GM12873 (cell line): ENCODE measurements around the gene BEST4.

Experiments used
- TF ChIP-seq, protein P1 (sequence below): IDR thresholded peaks from 2 replicates; pipeline ENCODE4 v1.5.1; 2012; ENCODE audit warnings: low read depth, mild to moderate bottlenecking, moderate library complexity, low read length, control low read depth; ENCODE audit not compliant: insufficient read depth; ENCODE audit errors: missing control alignments

Gene BEST4

DNA sequence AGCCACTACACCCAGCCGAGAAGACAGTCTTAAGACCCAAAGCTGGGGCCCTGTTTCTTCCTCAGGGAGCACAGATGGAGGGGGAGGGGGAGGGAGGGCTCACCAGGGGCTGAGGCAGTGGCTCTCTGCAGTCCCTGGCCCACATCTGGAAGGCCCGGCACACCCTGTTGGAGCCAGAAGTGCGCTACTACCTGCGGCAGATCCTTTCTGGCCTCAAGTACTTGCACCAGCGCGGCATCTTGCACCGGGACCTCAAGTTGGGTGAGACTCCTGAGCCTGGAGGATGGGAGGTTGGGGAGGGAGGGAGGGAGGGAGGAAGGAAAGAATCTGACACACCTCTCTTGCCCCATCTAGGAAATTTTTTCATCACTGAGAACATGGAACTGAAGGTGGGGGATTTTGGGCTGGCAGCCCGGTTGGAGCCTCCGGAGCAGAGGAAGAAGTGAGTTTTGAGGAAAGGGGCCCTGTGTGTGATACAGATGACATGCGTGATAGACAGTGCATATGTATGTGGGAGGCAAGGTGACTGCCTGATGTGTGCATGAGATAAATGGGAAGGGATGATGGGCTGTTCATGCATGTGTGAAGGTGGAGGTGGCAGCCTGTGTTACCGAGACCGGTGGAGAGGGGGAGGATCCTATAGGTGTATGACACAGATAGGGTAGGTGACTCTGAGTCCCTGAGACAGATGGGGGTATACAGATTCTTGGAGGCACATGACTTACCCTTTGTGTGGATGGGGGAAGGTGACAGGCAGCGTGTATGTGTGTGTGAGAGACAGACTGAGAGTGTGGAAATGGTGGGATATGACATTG, 13.7 kb upstream of the BEST4 start:
- TF ChIP-seq, protein P1, sequence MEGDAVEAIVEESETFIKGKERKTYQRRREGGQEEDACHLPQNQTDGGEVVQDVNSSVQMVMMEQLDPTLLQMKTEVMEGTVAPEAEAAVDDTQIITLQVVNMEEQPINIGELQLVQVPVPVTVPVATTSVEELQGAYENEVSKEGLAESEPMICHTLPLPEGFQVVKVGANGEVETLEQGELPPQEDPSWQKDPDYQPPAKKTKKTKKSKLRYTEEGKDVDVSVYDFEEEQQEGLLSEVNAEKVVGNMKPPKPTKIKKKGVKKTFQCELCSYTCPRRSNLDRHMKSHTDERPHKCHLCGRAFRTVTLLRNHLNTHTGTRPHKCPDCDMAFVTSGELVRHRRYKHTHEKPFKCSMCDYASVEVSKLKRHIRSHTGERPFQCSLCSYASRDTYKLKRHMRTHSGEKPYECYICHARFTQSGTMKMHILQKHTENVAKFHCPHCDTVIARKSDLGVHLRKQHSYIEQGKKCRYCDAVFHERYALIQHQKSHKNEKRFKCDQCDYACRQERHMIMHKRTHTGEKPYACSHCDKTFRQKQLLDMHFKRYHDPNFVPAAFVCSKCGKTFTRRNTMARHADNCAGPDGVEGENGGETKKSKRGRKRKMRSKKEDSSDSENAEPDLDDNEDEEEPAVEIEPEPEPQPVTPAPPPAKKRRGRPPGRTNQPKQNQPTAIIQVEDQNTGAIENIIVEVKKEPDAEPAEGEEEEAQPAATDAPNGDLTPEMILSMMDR: no peak

DNA sequence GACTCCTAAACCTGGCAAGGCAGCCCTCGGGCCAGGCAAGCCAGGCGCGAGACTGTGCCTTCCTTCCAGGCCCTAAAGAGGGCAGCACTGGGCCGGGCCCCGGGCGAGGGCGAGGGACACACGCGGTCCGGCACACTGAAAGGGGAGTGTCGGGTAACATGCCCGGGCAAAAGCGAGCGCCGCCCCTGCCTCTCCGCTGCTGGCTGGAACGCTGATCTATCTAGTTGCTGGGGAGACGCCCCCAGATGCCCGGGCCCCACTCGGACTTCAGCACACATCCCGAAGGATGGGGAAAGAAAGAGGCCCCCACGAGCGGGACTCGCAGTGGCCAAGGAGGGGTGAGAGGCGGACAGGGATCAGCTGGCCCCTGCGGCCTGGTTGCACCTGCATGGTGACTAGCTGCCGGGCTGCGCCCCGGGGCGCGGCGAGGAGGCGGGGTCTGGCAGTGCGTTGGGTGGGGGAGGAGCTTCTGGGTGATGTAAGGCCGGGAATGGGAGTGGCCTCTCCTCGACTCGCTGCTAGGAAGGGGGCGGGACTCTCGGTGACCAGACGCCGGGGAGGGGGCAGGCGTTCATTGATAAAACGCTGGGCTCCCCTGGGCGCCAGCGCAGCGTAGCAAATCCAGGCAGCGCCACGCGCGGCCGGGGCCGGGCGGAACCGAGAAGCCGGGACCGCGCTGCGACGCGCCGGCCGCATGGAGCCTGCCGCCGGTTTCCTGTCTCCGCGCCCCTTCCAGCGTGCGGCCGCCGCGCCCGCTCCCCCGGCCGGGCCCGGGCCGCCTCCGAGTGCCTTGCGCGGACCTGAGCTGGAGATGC, 12.0 kb upstream of the BEST4 start, which contains the start of gene PLK3:
PLK3 (plus strand) TSS at position 608 of the 815 bp plus-strand sequence; CDS start at position 695, 87 bp downstream.
- TF ChIP-seq, protein P1: peak; percentile 87

DNA sequence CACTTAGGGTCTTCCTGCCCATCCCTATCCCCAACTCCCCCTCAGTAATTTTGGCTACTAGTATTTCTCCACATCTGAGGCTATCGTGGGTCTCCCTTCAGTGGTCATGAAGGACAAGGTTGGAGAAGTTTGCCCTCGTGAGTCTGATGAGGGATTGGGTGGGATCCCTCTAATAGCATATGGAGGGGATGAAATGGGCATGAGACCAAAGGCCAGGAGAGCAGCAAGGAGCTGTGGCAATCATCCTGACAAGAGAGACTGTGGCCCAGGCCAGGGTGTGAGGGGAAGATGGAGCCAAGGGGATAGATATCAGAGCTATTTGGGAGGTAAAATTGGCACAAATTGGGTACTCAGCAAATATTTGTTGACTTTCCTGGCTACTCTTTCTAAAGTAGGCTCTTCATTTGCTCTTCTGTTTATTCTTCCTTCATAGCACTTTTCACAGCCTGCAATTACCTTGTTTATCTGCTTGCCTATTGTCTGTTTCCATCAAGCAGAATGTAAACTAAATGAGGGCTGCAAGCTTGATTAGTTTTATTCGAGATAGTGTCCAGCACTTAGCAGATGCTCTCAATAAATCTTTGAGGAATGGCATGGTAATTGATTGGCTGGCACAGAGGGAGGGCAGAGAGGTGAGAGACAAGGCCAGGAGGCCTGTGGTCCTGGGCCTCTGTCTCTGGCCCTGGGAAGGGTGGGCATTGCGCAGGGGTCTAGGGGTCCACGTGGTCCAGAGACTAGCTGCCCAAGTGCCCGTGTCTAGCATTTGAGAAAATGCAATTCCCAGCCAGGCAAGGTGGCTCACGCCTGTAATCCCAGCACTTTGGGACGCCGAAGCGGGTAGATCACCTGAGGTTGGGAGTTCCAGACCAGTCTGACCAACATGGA, 10.8 kb upstream of the BEST4 start:
- TF ChIP-seq, protein P1: no peak

DNA sequence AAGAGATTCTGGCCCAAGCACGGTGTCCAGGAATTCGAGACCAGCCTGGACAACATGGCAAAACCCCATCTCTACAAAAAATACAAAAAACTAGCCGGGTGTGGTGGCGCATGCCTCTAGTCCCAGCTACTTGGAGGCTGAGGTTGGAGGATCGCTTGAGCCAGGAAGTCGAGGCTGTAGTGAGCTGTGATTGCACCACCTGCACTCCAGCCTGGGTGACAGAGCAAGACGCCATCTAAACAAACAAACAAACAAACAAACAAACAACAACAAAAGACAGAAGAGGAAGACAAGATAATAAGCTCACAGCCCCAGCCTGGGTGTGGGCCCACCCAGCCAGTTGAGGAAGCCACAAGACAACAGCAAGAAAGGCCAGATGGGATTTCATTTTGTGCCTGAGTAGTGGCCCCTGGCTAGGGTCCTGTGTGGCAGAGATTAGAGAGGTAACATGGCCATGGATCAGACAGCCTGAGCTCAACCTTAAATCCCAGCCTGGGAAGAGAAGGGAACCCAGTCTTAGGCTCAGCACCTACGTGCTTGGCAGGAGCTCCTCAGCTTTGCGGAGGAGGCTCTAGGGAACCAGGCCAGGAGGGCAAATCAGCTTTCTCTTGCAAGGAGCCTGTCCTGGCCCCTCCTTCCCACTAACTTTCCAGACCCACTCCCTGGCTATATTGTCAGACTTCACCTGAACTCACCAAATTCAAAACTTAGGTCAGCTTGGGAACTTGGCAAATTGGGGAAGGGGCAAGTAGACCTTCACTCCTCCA, 4.9 kb upstream of the BEST4 start:
- TF ChIP-seq, protein P1: no peak

DNA sequence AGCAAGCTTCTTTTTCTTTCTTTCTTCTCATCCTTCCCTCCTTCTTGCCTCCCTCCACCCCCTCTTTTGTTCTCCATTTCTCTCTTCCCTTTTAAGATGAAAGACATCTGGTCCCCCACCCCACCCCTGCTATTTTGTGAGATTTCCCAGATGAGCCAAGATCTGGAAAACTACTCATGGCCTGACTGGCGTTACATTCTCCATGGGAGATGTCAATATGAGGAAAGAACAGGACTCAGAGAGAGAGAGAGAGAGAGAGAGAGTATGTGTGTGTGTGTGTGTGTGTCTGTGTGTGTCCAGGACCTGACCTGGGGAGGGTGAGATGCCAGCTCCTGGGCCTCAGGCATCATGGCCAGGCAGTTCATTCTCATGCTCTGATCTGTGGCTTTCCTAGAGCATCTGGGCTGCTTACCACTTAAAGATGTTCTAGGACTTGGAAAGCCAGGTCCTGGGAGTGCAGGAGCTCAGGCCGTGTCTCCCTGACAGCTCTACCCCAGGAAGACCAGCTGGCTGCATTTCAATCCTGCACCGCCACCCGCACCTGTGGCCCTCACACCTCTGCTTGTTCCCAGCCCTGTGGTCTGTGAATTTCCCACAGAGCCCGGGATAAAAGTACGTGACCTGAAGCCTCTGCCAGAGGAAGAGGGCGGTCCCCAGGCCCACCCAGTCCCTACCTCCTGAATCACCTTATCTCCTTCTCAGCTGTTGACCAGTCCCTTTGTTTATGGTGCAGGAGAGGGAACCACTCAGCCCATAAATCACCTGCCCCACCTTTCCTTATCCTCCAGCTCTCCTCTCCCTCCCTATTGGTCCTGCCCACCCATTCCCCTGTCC, 3.2 kb upstream of the BEST4 start:
- TF ChIP-seq, protein P1: no peak

DNA sequence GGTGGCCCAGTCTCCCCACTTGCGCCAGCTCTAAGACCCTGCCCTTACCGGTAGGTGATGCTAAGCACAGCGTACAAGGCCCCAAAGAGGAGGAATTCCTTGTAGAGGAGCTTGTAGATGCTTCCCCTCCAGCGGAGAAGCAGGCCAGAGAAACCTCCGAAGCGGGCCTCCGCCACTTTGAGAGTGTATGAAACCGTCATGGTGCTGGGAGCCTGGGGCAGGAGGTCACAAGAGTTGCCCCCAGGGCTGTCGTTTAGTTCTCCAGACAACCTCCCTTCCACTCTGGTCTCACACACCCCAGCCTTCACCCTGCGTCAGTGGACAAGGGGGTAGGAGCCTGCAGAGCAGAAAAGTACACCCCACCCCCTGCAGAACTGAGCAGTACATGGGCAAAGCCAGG, 464 bp downstream of the BEST4 start:
- TF ChIP-seq, protein P1: no peak
